BJ (cell line): ENCODE data around the gene ATP8B3. TPM values are rescaled to one million over a fixed set of nuclear protein-coding genes. Genes with fewer than 3 reads are reported as not detected.

Experiments used
- CTCF ChIA-PET: fragments of 350-600 bp; formaldehyde crosslinking; extraction: SDS; loops from one replicate; lab custom pipeline; 2021; ENCODE audit warnings: antibody characterized with exemption, inconsistent platforms; lab: Yijun Ruan, JAX
- POLR2A ChIA-PET: fragments of 300-600 bp; sonication (Branson Sonifier 250); formaldehyde crosslinking; extraction: SDS; loops from one replicate; lab custom pipeline; 2021; ENCODE audit warnings: antibody characterized with exemption; lab: Charles Lee
- DNase-seq: peaks from one replicate; pipeline ENCODE4 v3.0.0-alpha.2; 2011; ENCODE audit warnings: low read depth
- H3K27me3 ChIP-seq: 2 replicates; pipeline ENCODE4 v1.6.0; 2011; ENCODE audit warnings: low read length; ENCODE audit not compliant: control insufficient read depth, insufficient read depth
- H3K36me3 ChIP-seq: 2 replicates; pipeline ENCODE4 v1.5.1; 2011; ENCODE audit warnings: low read length; ENCODE audit not compliant: control insufficient read depth, insufficient read depth
- H3K4me3 ChIP-seq: 2 replicates; pipeline ENCODE4 v1.5.1; 2011; ENCODE audit warnings: low read depth, mild to moderate bottlenecking, control low read depth, low read length
- CTCF ChIP-seq: IDR thresholded peaks from 2 replicates; pipeline ENCODE4 v1.5.1; 2011; ENCODE audit warnings: low read depth, mild to moderate bottlenecking, control low read depth, inconsistent platforms, low read length, moderate library complexity; ENCODE audit not compliant: insufficient read depth
- polyA plus RNA-seq: library from polyadenylated mRNA; depleted of rRNA; stranded (reverse); fragments of >200 nt; gene quantifications from 2 replicates; pipeline ENCODE4 v1.2.3, GENCODE V29; 2011

The ATP8B3 gene
- polyA plus RNA-seq, 1 experiment: 4.6 TPM

- Histone ChIP-seq H3K4me3 (no peak overlapping the region), H3K27me3 (no peaks in the 10 kb centered on the region), H3K36me3 (peaks cover 4% of the 10 kb centered on the region; the same call in 1 of the 2 replicates)
- DNase-seq: no peak
- TF ChIP-seq CTCF: no peak
- ChIA-PET POLR2A (no interaction called here), CTCF (interaction anchor here (1.0 to 2.2 kb wide), 3 partner anchors 18 to 135 kb away, joined by 3 to 8 read pairs (median 4); no protein-coding TSS in a partner anchor)
Measured at GRCh38 chr19:1807030-1807694, 4.9 kb downstream of the ATP8B3 start.

GRCh38 chr19:1806184-1807029 lies 5.7 kb downstream of the ATP8B3 start:
- CTCF ChIA-PET: interaction anchor here (1.2 to 2.2 kb wide), 3 partner anchors 10 to 134 kb away, joined by 4 to 8 read pairs (median 4); no protein-coding TSS in a partner anchor
- Histone ChIP-seq H3K4me3 (no peak overlapping the region), H3K27me3 (no peaks in the 10 kb centered on the region), H3K36me3 (peaks cover 4% of the 10 kb centered on the region; the same call in 1 of the 2 replicates)
- no peak for DNase-seq
- no peak for TF ChIP-seq CTCF
- POLR2A ChIA-PET: no interaction called here

- Histone ChIP-seq H3K27me3 (no peaks in the 10 kb centered on the region), H3K36me3 (peaks cover 4% of the 10 kb centered on the region; the same call in 1 of the 2 replicates), H3K4me3 (no peak overlapping the region)
- POLR2A ChIA-PET: no interaction called here
- TF ChIP-seq CTCF: no peak
- no peak for DNase-seq
- CTCF ChIA-PET: interaction anchor here (1.3 to 2.2 kb wide), 2 partner anchors 9 to 21 kb away, joined by 4 to 8 read pairs; no protein-coding TSS in a partner anchor
Measured at GRCh38 chr19:1805401-1806183, 6.5 kb downstream of the ATP8B3 start.

- Histone ChIP-seq H3K4me3 (no peak overlapping the region), H3K27me3 (no peaks in the 10 kb centered on the region), H3K36me3 (peaks cover 6% of the 10 kb centered on the region)
- POLR2A ChIA-PET: no interaction called here
- CTCF ChIA-PET: interaction anchor here (0.7 to 2.2 kb wide), 2 partner anchors 21 to 24 kb away, joined by 3 to 8 read pairs; no protein-coding TSS in a partner anchor
- DNase-seq: no peak
- TF ChIP-seq CTCF: no peak
Measured at GRCh38 chr19:1804858-1805257, 7.2 kb downstream of the ATP8B3 start.
